Osteocyte (in vitro differentiated cells): ENCODE measurements around the gene ZFYVE21. TPM values are rescaled to one million over a fixed set of nuclear protein-coding genes. Genes with fewer than 3 reads are reported as not detected.

ENCODE experiments used
- DNase-seq: peaks from one replicate; pipeline ENCODE4 v3.0.0; 2021; ENCODE audit warnings: mixed read lengths; ENCODE audit not compliant: unreplicated experiment; ENCODE audit errors: extremely low spot score
- H3K27ac Mint-ChIP-seq: one replicate; pipeline ENCODE4 v1.8.0; 2021; ENCODE audit warnings: mild to moderate bottlenecking, mixed read lengths; ENCODE audit not compliant: unreplicated experiment
- H3K27me3 Mint-ChIP-seq: one replicate; pipeline ENCODE4 v1.8.0; 2021; ENCODE audit warnings: mixed read lengths; ENCODE audit not compliant: unreplicated experiment
- H3K36me3 Mint-ChIP-seq: one replicate; pipeline ENCODE4 v1.8.0; 2021; ENCODE audit warnings: mixed read lengths; ENCODE audit not compliant: unreplicated experiment
- H3K4me1 Mint-ChIP-seq: one replicate; pipeline ENCODE4 v1.8.0; 2021; ENCODE audit warnings: mixed read lengths; ENCODE audit not compliant: unreplicated experiment
- H3K4me3 Mint-ChIP-seq: one replicate; pipeline ENCODE4 v1.8.0; 2021; ENCODE audit warnings: mild to moderate bottlenecking, moderate library complexity, mixed read lengths; ENCODE audit not compliant: unreplicated experiment
- H3K9me3 Mint-ChIP-seq: one replicate; pipeline ENCODE4 v1.8.0; 2021; ENCODE audit warnings: mixed read lengths; ENCODE audit not compliant: unreplicated experiment
- total RNA-seq: library from RNA; stranded (reverse); gene quantifications from 2 replicates; pipeline ENCODE4 v1.2.1, GENCODE V29; 2021
- TF ChIP-seq, protein P1 (sequence below): fragments of 200-600 bp; sonication (generic); IDR thresholded peaks from 2 replicates; pipeline ENCODE4 v1.5.0; 2021; ENCODE audit warnings: antibody characterized with exemption, mild to moderate bottlenecking, moderate library complexity

ZFYVE21 gene
- total RNA-seq, 1 donor from 2014 or later = 52.9 TPM

DNA sequence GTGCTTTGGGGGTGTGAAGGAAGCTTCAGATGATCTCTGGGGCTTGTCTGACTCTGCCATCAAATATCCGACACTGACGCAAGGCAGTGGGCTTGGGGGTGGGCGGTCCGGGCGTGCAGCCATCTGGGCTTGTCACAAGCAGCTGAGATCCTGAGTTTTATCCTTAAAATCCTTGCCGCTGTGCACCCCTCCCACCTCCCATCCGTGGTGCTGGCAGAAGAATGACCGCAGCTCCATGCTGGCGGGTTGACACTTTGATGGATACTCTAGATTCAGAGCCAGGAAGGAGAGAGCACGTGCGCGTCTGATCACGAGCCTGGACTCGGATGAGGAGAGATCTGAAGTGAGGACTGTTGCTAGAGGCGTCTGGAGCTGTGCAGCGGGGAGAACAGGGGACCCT, 3.0 kb downstream of the ZFYVE21 start:
- DNase-seq = no peak

DNA sequence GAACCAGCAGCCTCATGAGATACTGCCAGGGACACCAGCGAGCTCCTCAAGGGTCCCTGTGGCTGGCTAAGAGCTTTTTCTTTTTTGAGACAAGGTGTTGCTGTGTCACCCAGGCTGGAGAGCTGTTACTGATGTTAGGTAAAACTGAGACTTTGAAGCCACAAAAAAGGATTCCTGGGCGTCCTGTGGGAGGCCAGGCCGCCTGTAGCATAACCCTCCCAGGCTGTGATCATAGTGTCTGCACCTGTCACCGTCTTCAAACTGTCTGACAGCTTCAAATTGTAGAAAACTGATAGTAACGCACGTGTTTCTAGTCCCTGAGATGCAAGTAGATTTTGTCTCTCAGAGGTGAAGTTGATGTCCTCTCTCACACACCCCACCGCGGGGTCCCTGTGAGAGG, 4.1 kb downstream of the ZFYVE21 start:
- TF ChIP-seq, protein P1, sequence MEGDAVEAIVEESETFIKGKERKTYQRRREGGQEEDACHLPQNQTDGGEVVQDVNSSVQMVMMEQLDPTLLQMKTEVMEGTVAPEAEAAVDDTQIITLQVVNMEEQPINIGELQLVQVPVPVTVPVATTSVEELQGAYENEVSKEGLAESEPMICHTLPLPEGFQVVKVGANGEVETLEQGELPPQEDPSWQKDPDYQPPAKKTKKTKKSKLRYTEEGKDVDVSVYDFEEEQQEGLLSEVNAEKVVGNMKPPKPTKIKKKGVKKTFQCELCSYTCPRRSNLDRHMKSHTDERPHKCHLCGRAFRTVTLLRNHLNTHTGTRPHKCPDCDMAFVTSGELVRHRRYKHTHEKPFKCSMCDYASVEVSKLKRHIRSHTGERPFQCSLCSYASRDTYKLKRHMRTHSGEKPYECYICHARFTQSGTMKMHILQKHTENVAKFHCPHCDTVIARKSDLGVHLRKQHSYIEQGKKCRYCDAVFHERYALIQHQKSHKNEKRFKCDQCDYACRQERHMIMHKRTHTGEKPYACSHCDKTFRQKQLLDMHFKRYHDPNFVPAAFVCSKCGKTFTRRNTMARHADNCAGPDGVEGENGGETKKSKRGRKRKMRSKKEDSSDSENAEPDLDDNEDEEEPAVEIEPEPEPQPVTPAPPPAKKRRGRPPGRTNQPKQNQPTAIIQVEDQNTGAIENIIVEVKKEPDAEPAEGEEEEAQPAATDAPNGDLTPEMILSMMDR = no peak
- Mint-ChIP-seq H3K27me3 (no peaks in the 10 kb centered on the region), H3K4me1 (peaks cover 52% of the 10 kb centered on the region), H3K9me3 (no peaks in the 10 kb centered on the region), H3K36me3 (no peaks in the 10 kb centered on the region), H3K4me3 (no peak overlapping the region), H3K27ac (no peak overlapping the region)
- DNase-seq = no peak

More for the DNA sequence above, 3.0 kb downstream of the ZFYVE21 start:
- Mint-ChIP-seq H3K9me3 (no peaks in the 10 kb centered on the region), H3K27ac (no peak overlapping the region), H3K27me3 (no peaks in the 10 kb centered on the region), H3K36me3 (no peaks in the 10 kb centered on the region), H3K4me1 (peaks cover 54% of the 10 kb centered on the region), H3K4me3 (no peak overlapping the region)
- TF ChIP-seq, protein P1 = no peak

DNA sequence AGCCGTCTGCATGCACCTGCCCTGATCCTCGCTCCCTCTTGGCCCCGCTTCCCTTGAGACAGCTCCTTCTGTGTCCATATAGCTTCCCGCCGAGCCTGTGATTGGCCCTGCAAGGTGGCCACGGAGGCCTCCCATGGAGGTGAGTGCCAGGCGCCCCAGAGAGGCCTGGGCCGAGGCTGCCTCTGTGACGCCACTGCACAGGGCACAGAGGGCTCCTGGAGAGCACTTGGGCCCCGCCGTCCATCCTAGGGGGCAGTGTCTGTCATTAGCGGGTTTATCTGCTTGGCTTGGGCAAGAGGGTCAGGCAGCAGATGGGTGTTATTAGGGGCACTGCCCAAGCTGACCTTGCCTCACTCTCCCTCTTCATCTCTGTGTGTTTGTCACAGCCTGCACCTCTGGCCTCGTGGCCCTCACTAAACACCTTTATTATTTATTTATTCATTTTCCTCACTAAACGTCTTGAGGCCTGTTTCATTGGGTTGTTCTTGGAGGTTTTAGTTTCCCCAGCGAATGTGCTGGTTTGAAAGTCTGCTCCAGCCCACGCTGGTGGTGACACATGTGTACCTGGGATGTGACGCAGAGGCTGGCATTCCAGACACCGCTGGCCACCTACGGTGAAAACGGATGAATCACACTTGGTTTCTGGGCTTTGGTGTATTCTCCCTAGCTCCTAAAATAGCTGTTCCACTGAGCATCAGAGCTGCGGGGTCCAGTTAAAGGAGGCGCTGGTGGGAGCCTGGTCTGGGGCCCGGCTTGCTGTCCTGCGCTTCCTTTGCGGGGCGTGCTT, 5.9 kb downstream of the ZFYVE21 start:
- TF ChIP-seq, protein P1 = no peak
- Mint-ChIP-seq H3K9me3 (no peaks in the 10 kb centered on the region), H3K27me3 (no peaks in the 10 kb centered on the region), H3K27ac (peak overlapping the region; percentile 60), H3K36me3 (no peaks in the 10 kb centered on the region), H3K4me3 (no peak overlapping the region), H3K4me1 (peaks cover 50% of the 10 kb centered on the region)
- no peak for DNase-seq

DNA sequence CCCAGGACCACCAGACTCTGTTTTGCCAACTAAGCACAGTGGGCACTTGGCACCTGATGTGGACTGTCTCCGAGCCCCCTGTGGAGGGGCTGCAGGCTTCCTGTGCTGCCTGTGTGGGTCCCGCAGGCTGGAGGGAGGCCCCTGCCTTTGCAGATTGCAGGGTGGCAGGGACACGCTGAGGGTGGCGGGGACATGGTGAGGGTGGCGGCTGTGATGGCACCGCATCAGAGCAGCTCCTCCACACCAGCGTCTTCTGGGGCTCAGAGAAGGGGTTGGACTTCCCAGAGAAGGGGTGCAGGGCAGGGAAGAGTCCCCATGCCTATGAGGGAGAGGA, 8.1 kb downstream of the ZFYVE21 start:
- TF ChIP-seq, protein P1 = no peak
- H3K9me3 Mint-ChIP-seq = no peaks in the 10 kb centered on the region
- H3K27me3 Mint-ChIP-seq = no peaks in the 10 kb centered on the region
- DNase-seq = no peak
- peaks cover 2% of the 10 kb centered on the region for H3K36me3 Mint-ChIP-seq
- peaks cover 31% of the 10 kb centered on the region for H3K4me1 Mint-ChIP-seq
- peak overlapping the region; percentile 87 for H3K27ac Mint-ChIP-seq
- H3K4me3 Mint-ChIP-seq = no peak overlapping the region

DNA sequence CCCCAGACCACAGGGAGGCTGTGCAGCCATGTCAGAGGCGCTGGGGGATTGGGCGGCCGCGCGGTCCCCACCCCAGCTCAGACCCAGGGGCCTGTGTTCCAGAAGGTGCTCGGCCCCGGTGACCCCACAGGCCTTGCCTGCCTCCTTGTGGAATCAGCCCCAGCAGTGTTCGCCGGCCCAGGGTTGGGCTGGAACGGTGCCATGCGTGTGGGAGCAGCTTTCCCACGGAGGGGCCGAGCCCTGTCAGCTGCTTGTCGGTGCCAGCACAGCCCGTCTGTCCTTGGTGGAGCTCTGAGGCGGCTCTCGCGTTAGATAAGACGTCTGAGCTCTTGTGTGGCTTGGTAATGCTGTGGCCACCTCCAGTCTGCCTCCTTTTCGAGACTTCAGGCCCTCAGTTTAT, 8.5 kb downstream of the ZFYVE21 start:
- Mint-ChIP-seq H3K4me1 (peaks cover 29% of the 10 kb centered on the region), H3K9me3 (no peaks in the 10 kb centered on the region), H3K36me3 (peaks cover 4% of the 10 kb centered on the region), H3K4me3 (no peak overlapping the region), H3K27ac (no peak overlapping the region), H3K27me3 (no peaks in the 10 kb centered on the region)
- TF ChIP-seq, protein P1 = no peak
- DNase-seq = no peak
